Measurements from ENCODE around the gene MGLL. TPM values are rescaled to one million over a fixed set of nuclear protein-coding genes. Genes with fewer than 3 reads are reported as not detected.
"Not testable (repeated sequence)": the region's sequence is repeated elsewhere in the genome, so short reads cannot be mapped to it uniquely, and the experiment has no call there.

MGLL gene
- total RNA-seq, 2 experiments from 2014 or later, result 3.4 to 5.0 TPM

DNA sequence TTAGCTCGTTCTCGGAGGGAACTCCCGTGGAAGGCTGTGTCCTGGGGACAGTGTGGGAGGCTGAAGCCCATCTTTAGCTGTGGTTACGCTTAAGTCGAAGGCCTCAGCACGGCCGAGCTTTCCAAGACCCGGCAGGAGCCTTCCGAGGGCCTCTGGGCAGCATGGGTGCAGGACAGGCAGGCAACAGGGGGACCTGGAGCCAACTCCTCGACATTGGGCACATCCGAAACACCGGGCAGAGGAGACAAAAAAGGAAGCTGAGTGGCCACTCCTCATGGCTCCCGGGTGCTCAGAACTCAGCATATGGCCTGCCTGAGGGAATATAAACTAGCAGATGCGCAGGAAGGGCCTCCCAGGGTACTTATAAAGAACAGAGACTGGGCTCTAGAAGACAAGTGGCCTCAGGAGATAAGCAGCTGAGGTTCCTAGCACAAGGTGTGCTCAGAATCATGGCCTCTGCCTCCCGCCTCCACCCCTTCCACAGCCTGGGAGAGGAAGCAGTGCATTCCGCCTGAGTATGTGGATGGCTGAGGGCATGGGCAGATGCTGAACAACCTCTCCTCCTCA, 115.4 kb downstream of the MGLL start:
- DNase-seq (no peak), ATAC-seq (no peak)
- Mint-ChIP-seq H3K4me1 (peaks cover 4% of the 10 kb centered on the region), H3K27me3 (peaks cover 5% of the 10 kb centered on the region), H3K36me3 (no peaks in the 10 kb centered on the region), H3K9me3 (ENCODE audit: low read depth) (no peaks in the 10 kb centered on the region), H3K4me3 (no peak overlapping the region), H3K27ac (no peak overlapping the region)
- CTCF ChIA-PET, result interaction anchor here (1.0 to 1.6 kb wide), 2 partner anchors 9 to 11 kb away, joined by 3 to 5 read pairs; no protein-coding TSS in a partner anchor

DNA sequence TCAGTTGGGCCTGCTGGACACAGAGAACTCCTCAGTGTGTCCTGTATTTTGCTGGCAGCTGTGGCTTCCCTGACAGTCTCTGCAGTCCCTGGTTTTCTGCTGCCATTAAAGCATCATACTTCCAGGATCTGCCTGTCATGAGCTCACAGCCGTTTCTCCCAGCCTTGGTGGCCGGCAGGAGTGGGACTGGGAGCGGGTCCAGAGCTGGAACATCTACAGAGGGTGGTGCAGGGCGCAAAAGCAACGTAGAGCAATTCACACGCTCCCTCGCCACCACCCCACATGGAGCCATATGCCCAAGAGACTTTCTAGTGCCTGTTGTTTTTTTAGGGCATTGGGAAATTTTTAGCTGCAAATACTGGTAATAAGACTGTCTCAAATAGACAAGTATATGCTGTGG, 116.0 kb downstream of the MGLL start:
- ATAC-seq (no peak), DNase-seq (no peak)
- Mint-ChIP-seq H3K36me3 (no peaks in the 10 kb centered on the region), H3K27ac (no peak overlapping the region), H3K9me3 (ENCODE audit: low read depth) (no peaks in the 10 kb centered on the region), H3K4me1 (peaks cover 4% of the 10 kb centered on the region), H3K27me3 (peaks cover 5% of the 10 kb centered on the region), H3K4me3 (no peak overlapping the region)
- CTCF ChIA-PET, result interaction anchor here (1.0 to 1.6 kb wide), 2 partner anchors 9 to 11 kb away, joined by 3 to 5 read pairs; no protein-coding TSS in a partner anchor

DNA sequence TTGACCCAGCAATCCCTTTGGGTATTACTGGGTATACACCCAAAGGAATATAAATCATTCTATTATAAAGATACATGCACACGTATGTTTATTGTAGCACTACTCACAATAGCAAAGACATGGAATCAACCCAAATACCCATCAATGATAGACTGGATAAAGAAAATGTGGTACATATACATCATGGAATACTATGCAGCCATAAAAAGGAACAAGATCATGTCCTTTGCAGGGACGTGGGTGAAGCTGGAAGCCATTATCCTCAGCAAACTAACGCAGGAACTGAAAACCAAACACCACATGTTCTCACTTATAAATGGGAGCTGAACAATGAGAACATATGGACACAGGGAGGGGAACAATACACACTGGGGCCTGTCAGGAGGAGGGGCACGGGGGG, 117.5 kb downstream of the MGLL start:
- DNase-seq; H3K36me3 Mint-ChIP-seq; H3K27me3 Mint-ChIP-seq; ATAC-seq; H3K4me1 Mint-ChIP-seq; CTCF ChIA-PET; H3K9me3 Mint-ChIP-seq (ENCODE audit: low read depth); H3K27ac Mint-ChIP-seq; H3K4me3 Mint-ChIP-seq: not testable (repeated sequence)

- CTCF ChIA-PET, result no interaction called here
- ATAC-seq (no peak), DNase-seq (no peak)
- H3K9me3 Mint-ChIP-seq (ENCODE audit: low read depth), result no peaks in the 10 kb centered on the region
- H3K4me3 Mint-ChIP-seq, result no peak overlapping the region
- no peaks in the 10 kb centered on the region for H3K36me3 Mint-ChIP-seq
- H3K4me1 Mint-ChIP-seq, result peaks cover 8% of the 10 kb centered on the region
- H3K27ac Mint-ChIP-seq, result no peak overlapping the region
- peaks cover 3% of the 10 kb centered on the region for H3K27me3 Mint-ChIP-seq
Observed at GRCh38 chr3:127702151-127702578, 120.2 kb downstream of the MGLL start.

- no peak for ATAC-seq
- H3K4me3 Mint-ChIP-seq, result no peak overlapping the region
- H3K9me3 Mint-ChIP-seq (ENCODE audit: low read depth), result no peaks in the 10 kb centered on the region
- H3K27ac Mint-ChIP-seq, result no peak overlapping the region
- H3K4me1 Mint-ChIP-seq, result peaks cover 12% of the 10 kb centered on the region
- CTCF ChIA-PET, result no interaction called here
- DNase-seq, result no peak
- peaks cover 3% of the 10 kb centered on the region for H3K27me3 Mint-ChIP-seq
- H3K36me3 Mint-ChIP-seq, result no peaks in the 10 kb centered on the region
Observed at GRCh38 chr3:127701280-127701911, 120.9 kb downstream of the MGLL start.

DNA sequence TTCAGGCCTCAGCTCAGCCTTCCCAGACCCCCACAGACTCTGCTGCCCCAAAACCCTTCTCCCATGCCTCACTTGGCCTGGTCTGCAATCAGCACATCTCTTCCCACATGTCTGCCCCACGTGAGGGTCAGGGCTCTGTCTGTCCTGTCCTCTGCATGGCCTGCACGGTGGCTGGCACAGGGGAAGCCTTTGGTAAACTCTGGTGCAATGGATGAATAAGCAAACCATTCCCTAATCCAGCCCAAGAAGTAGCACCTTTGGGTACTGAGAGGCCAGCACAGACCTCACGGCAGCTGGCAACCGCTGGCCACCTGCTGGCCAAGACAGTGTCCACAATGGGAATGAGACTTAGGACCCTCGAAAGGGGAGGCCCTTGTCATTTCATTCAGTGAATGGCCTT, 121.9 kb downstream of the MGLL start:
- ATAC-seq (no peak), DNase-seq (no peak)
- Mint-ChIP-seq H3K36me3 (no peaks in the 10 kb centered on the region), H3K4me3 (no peak overlapping the region), H3K4me1 (peaks cover 12% of the 10 kb centered on the region), H3K9me3 (ENCODE audit: low read depth) (no peaks in the 10 kb centered on the region), H3K27me3 (peaks cover 3% of the 10 kb centered on the region), H3K27ac (no peak overlapping the region)
- CTCF ChIA-PET, result no interaction called here

GRCh38 chr3:127699416-127700300, 122.7 kb downstream of the MGLL start:
- ATAC-seq (no peak), DNase-seq (no peak)
- Mint-ChIP-seq H3K27me3 (peaks cover 3% of the 10 kb centered on the region), H3K36me3 (no peaks in the 10 kb centered on the region), H3K27ac (no peak overlapping the region), H3K4me1 (peaks cover 12% of the 10 kb centered on the region), H3K9me3 (ENCODE audit: low read depth) (no peaks in the 10 kb centered on the region), H3K4me3 (no peak overlapping the region)
- CTCF ChIA-PET, result interaction anchor here (1.4 kb wide), 1 partner anchor 125 kb away, joined by 4 read pairs; no protein-coding TSS in a partner anchor

DNA sequence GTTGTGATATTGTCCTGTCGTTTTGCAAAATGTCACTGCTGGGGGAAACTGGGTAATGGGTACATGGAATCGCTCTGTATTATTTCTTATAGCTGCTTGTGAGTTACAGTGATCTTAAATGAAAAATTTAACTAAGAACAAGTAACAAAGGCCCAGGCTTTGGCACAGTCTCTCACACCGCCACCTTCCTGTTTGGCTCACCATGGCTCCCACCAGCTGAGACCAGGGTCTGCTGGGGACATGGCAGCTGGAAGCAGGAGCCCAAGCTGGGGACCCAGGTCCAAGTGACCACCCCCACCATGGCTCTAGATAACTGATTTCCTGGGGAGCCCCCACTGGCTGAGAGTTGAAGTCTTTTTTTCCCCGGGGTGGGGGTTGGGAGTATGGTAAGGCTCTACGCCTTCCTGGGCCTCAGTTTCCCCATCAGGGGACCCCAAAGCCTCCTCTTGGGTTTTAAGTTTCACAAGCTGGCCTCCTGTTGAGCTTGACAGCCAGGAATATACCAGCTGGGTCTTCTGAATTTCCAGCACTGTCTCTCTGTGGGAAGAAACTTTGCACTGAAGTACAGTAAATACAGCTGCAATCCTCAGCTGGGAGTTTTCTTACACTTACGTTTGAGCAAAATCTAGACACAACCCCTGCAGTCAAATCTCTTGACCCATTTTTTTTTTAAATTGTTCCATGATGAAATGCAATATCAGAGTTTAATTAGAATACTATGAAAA, 123.5 kb downstream of the MGLL start:
- H3K4me3 Mint-ChIP-seq, result no peak overlapping the region
- no peaks in the 10 kb centered on the region for H3K27me3 Mint-ChIP-seq
- H3K9me3 Mint-ChIP-seq (ENCODE audit: low read depth), result no peaks in the 10 kb centered on the region
- H3K27ac Mint-ChIP-seq, result no peak overlapping the region
- ATAC-seq (no peak), DNase-seq (no peak)
- peaks cover 8% of the 10 kb centered on the region for H3K4me1 Mint-ChIP-seq
- CTCF ChIA-PET, result interaction anchor here (1.4 kb wide), 1 partner anchor 124 kb away, joined by 4 read pairs; no protein-coding TSS in a partner anchor
- H3K36me3 Mint-ChIP-seq, result no peaks in the 10 kb centered on the region

DNA sequence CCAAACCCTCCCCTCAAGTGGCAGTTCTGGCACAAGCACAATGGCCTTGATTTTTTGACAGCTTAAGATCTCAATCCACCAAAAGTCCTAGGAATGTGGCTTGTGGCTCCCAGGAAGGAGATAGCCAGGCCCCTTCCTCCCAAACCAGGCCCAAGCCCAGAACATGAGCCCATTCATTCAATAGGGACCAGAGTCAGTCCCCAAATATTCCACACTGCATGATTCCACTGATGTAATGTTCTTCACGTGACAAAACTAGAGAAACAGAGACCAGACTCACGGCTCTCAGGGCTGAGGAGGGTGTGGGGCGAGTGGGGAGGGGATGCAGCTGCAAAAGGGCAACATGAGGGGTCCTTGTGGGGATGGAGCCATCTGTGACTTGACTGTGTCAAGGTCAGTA, 124.0 kb downstream of the MGLL start:
- Mint-ChIP-seq H3K27ac (no peak overlapping the region), H3K36me3 (no peaks in the 10 kb centered on the region), H3K4me1 (peaks cover 8% of the 10 kb centered on the region)

GRCh38 chr3:127697551-127698240, 124.6 kb downstream of the MGLL start:
- DNase-seq, result peak; percentile 76
- Mint-ChIP-seq H3K4me3 (no peak overlapping the region), H3K4me1 (peaks cover 8% of the 10 kb centered on the region), H3K9me3 (ENCODE audit: low read depth) (no peaks in the 10 kb centered on the region), H3K27ac (no peak overlapping the region), H3K27me3 (no peaks in the 10 kb centered on the region), H3K36me3 (no peaks in the 10 kb centered on the region)
- CTCF ChIA-PET, result interaction anchor here (0.7 to 4.2 kb wide), 9 partner anchors 9 to 436 kb away, joined by 3 to 29 read pairs (median 4); partner anchors contain the start of gene ABTB1
- ATAC-seq, result peak; percentile 85

More for the DNA sequence above, 124.0 kb downstream of the MGLL start:
- Mint-ChIP-seq H3K27me3 (no peaks in the 10 kb centered on the region), H3K9me3 (ENCODE audit: low read depth) (no peaks in the 10 kb centered on the region), H3K4me3 (no peak overlapping the region)
- CTCF ChIA-PET, result interaction anchor here (1.4 to 1.7 kb wide), 2 partner anchors 8 to 123 kb away, joined by 3 to 4 read pairs; no protein-coding TSS in a partner anchor
- ATAC-seq (no peak), DNase-seq (no peak)

GRCh38 chr3:127694467-127695215, 127.7 kb downstream of the MGLL start:
- peak; percentile 66 for DNase-seq

GRCh38 chr3:127693336-127693843, 128.9 kb downstream of the MGLL start:
- no peaks in the 10 kb centered on the region for H3K36me3 Mint-ChIP-seq
- no peak overlapping the region for H3K27ac Mint-ChIP-seq
- H3K9me3 Mint-ChIP-seq (ENCODE audit: low read depth), result no peaks in the 10 kb centered on the region
- no peak overlapping the region for H3K4me3 Mint-ChIP-seq
- no peaks in the 10 kb centered on the region for H3K27me3 Mint-ChIP-seq
- CTCF ChIA-PET, result interaction anchor here (1.1 to 4.2 kb wide), 5 partner anchors 10 to 139 kb away, joined by 3 to 29 read pairs (median 5); no protein-coding TSS in a partner anchor
- ATAC-seq (no peak), DNase-seq (no peak)
- peaks cover 8% of the 10 kb centered on the region for H3K4me1 Mint-ChIP-seq

More at GRCh38 chr3:127694467-127695215, 127.7 kb downstream of the MGLL start:
- Mint-ChIP-seq H3K27ac (no peak overlapping the region), H3K4me1 (peaks cover 8% of the 10 kb centered on the region), H3K27me3 (no peaks in the 10 kb centered on the region), H3K9me3 (ENCODE audit: low read depth) (no peaks in the 10 kb centered on the region), H3K4me3 (no peak overlapping the region), H3K36me3 (no peaks in the 10 kb centered on the region)
- ATAC-seq, result peak; percentile 62
- CTCF ChIA-PET, result interaction anchor here (1.0 to 4.2 kb wide), 12 partner anchors 12 to 141 kb away, joined by 3 to 29 read pairs (median 5); partner anchors contain the start of gene TPRA1
